ENCODE data around the gene THUMPD3. TPM values are rescaled to one million over a fixed set of nuclear protein-coding genes. Genes with fewer than 3 reads are reported as not detected.

THUMPD3 gene
- total and polyA plus RNA-seq, 9 of the 15 experiments (the other 6 are each of a cell fraction or from before 2014, with no cell fraction given), result 58.3 to 132 (median 113) TPM

- TF ChIP-seq ZFP91 (CRISPR knock-in tag; IDR thresholded peaks at IDR 0.05) (no peak), CC2D1A (IDR thresholded peaks at IDR 0.05) (0 out of 2 replicates have a peak, but pooled peaks have one; percentile 14), ZC3H8 (IDR thresholded peaks at IDR 0.05) (no peak), HINFP (tag; conservative IDR thresholded peaks at IDR 0.05; ENCODE audit: low read depth) (no peak), HNRNPUL1 (IDR thresholded peaks at IDR 0.05; ENCODE audit: low read length) (0 out of 2 replicates have a peak, but pooled peaks have one; percentile 44), CREB5 (CRISPR knock-in tag; IDR thresholded peaks at IDR 0.05) (no peak), SNRNP70 (optimal IDR thresholded peaks at IDR 0.05; ENCODE audit: low read depth, low read length) (peak; percentile 56), CREBBP (IDR thresholded peaks at IDR 0.05; ENCODE audit: low read depth, low read length) (no peak), ZNF316 (IDR thresholded peaks at IDR 0.05) (peak; percentile 83), ZNF449 (CRISPR knock-in tag; IDR thresholded peaks at IDR 0.05) (no peak), KLF10 (CRISPR knock-in tag; IDR thresholded peaks at IDR 0.05) (no peak), POLR3A (IDR thresholded peaks at IDR 0.05; ENCODE audit: borderline replicate concordance, extremely low read depth, insufficient read depth, insufficient read length) (no peak), ZNF3 (CRISPR knock-in tag; IDR thresholded peaks at IDR 0.05) (no peak), TAF15 (IDR thresholded peaks at IDR 0.05; ENCODE audit: low read depth, low read length) (no peak), RCOR1 (IDR thresholded peaks at IDR 0.05; ENCODE audit: borderline replicate concordance in 1 of 2, low read depth in 2 of 2, low read length in 2 of 2) (peak in 1 of 2 experiments; percentile 72; a peak in 1 of 4 replicates), ZNF175 (CRISPR knock-in tag; IDR thresholded peaks at IDR 0.05; ENCODE audit: low read depth) (no peak), ZNF408 (CRISPR knock-in tag; IDR thresholded peaks at IDR 0.05; ENCODE audit: low read depth) (no peak), ZNF785 (CRISPR knock-in tag; IDR thresholded peaks at IDR 0.05) (no peak), RFX7 (CRISPR knock-in tag; IDR thresholded peaks at IDR 0.05) (no peak), JUNB (CRISPR knock-in tag; conservative IDR thresholded peaks at IDR 0.05) (no peak), ETV6 (IDR thresholded peaks at IDR 0.05; ENCODE audit: borderline replicate concordance in 1 of 2, low read depth in 2 of 2, low read length in 1 of 2) (no peak), ETV6 (CRISPR knock-in tag; IDR thresholded peaks at IDR 0.05; ENCODE audit: borderline replicate concordance) (no peak)
These were observed 32.9 kb downstream of the THUMPD3 start (continued) for GRCh38 chr3:9395570-9396300.
